Esophagus muscularis mucosa (tissue), 4 donors: ENCODE results near the gene UBTD1. TPM values are rescaled to one million over a fixed set of nuclear protein-coding genes. Genes with fewer than 3 reads are reported as not detected.

Experiments used
- DNase-seq: peaks from one replicate; pipeline ENCODE4 v3.0.0-alpha.2; 2017; ENCODE audit errors: extremely low spot score
- H3K27ac ChIP-seq, 4 donors: fragments of 200-600 bp; sonication (generic); replicated peaks in 1 of 4; 1 replicate in 3 of 4; 2 replicates in 1 of 4; pipeline ENCODE4 v1.5.1; 2016 to 2019; ENCODE audit warnings: mild to moderate bottlenecking in 1 of 4
- H3K27me3 ChIP-seq, 4 donors: fragments of 200-600 bp; sonication (generic); one replicate each; pipeline versions ENCODE4 v1.5.1 to v1.6.0; 2016 to 2019
- H3K36me3 ChIP-seq, 4 donors: fragments of 200-600 bp; sonication (generic); one replicate each; pipeline ENCODE4 v1.5.1; 2016 to 2019
- H3K4me1 ChIP-seq, 4 donors: fragments of 200-600 bp; sonication (generic); one replicate each; pipeline ENCODE4 v1.5.1; 2016 to 2019
- H3K4me3 ChIP-seq, 4 donors: fragments of 200-600 bp; sonication (generic); 1 replicate in 2 of 4; 2 replicates in 2 of 4; pipeline ENCODE4 v1.5.1; 2016 to 2019; ENCODE audit warnings: mild to moderate bottlenecking in 4 of 4, moderate library complexity in 1 of 4
- H3K9me3 ChIP-seq, 4 donors: fragments of 200-600 bp; sonication (generic); 1 replicate in 3 of 4; 2 replicates in 1 of 4; pipeline ENCODE4 v1.5.1; 2016 to 2019
- EP300 ChIP-seq: sonication (generic); formaldehyde crosslinking; IDR thresholded peaks from one replicate; pipeline ENCODE4 v1.6.1; 2017; ENCODE audit warnings: antibody characterized with exemption
- POLR2A ChIP-seq: fragments of 450-650 bp; IDR thresholded peaks from one replicate; pipeline ENCODE4 v1.6.1; 2017; ENCODE audit warnings: antibody characterized with exemption, moderate library complexity, mild to moderate bottlenecking, low read depth
- POLR2AphosphoS5 ChIP-seq, 2 donors: sonication (generic); formaldehyde crosslinking; IDR thresholded peaks; one replicate each; pipeline ENCODE4 v1.6.1; 2017; ENCODE audit warnings: antibody characterized with exemption in 2 of 2
- WGBS: methylation state at CpG from one replicate; pipeline ENCODE4 v1.1.5; 2018; 5-methylcytosine and 5-hydroxymethylcytosine counted together
- intact Hi-C: fragments of 100-400 bp; cut with DNase I; formaldehyde crosslinking; loops from one replicate; pipeline ENCODE4 v1.15.1; 2023
- total RNA-seq, 4 donors: library from RNA; depleted of rRNA; stranded (reverse); fragments of >200 nt; gene quantifications; one replicate each; pipeline versions ENCODE4 v1.1.0 to v1.2.1, GENCODE V29; 2016
- TF ChIP-seq, protein P1 (sequence below), 3 experiments: fragments of 200-600 bp in 2 of 3; fragments of 450-650 bp in 1 of 3; sonication (generic) in 2 of 3; IDR thresholded peaks; one replicate each; pipeline ENCODE4 v1.5.1; 2017 to 2019; ENCODE audit warnings: antibody characterized with exemption in 3 of 3, mild to moderate bottlenecking in 2 of 3, moderate library complexity in 1 of 3

Gene UBTD1
- total RNA-seq, 4 donors from 2014 or later = 4.2 to 18.4 (median 14.1) TPM

DNA sequence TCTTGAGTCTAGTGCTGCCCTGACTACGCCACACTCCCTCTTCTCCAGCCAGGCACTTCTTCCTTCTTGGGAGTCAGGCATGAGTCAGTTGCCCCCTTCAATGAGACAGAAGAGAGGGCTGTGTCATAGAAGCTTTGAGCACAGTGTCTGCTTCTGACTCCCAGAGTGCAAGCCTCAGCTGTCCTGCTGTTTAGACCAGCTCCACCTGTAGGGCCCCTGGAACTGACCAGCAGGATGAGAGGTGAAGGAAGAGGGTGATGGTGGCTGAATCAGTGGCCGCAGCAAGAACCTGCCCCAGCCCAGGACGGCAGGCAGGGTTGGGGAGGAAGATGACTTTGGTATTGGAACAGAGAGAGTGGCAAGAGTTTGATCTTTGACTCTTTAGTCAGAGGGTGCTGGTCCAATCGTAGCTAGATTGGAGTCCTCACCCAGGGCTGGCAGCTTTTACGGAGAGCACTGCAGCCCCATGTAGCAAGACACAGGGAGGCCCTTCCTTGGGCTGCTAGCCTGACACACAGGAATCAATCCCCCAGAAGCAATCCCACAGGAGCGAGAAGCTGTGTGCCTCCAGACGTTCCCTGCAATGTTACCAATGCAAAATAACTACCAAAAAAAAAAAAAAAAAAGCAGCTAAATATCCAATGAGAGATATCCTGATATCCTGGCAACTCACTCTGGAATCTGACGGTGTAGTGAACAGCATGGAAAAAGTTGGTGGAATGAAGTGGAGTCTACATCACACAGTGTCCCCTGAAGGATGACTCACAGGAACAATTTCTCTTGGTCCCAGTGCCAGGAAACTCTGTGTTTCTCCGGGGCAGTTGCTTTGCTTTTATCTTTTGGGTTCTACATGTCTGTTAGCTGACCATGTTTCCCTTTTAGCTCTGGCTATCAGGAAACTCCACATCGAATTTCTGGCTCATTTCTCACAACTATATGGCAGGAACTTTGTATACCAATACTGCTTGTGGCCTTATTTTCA is 97.7 kb downstream of the UBTD1 start:
- 27% methylated on average over 10 of the region's 10 CpGs for WGBS
- Histone ChIP-seq H3K36me3 (no peaks in the 10 kb centered on the region), H3K27me3 (no peaks in the 10 kb centered on the region), H3K4me3 (no peak overlapping the region), H3K9me3 (no peaks in the 10 kb centered on the region), H3K27ac (peak overlapping the region; percentile 86 to 93 (median 93)), H3K4me1 (peaks cover 32 to 57% (median 47%) of the 10 kb centered on the region in 4 donors)
- intact Hi-C loops = no loop called here
- no peak for DNase-seq
- TF ChIP-seq, protein P1, sequence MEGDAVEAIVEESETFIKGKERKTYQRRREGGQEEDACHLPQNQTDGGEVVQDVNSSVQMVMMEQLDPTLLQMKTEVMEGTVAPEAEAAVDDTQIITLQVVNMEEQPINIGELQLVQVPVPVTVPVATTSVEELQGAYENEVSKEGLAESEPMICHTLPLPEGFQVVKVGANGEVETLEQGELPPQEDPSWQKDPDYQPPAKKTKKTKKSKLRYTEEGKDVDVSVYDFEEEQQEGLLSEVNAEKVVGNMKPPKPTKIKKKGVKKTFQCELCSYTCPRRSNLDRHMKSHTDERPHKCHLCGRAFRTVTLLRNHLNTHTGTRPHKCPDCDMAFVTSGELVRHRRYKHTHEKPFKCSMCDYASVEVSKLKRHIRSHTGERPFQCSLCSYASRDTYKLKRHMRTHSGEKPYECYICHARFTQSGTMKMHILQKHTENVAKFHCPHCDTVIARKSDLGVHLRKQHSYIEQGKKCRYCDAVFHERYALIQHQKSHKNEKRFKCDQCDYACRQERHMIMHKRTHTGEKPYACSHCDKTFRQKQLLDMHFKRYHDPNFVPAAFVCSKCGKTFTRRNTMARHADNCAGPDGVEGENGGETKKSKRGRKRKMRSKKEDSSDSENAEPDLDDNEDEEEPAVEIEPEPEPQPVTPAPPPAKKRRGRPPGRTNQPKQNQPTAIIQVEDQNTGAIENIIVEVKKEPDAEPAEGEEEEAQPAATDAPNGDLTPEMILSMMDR (IDR thresholded peaks at IDR 0.05) = no peak
- peak; percentile 84 to 91 for TF ChIP-seq POLR2AphosphoS5 (IDR thresholded peaks at IDR 0.05)
- TF ChIP-seq EP300 = peak; percentile 65
- TF ChIP-seq POLR2A = no peak

DNA sequence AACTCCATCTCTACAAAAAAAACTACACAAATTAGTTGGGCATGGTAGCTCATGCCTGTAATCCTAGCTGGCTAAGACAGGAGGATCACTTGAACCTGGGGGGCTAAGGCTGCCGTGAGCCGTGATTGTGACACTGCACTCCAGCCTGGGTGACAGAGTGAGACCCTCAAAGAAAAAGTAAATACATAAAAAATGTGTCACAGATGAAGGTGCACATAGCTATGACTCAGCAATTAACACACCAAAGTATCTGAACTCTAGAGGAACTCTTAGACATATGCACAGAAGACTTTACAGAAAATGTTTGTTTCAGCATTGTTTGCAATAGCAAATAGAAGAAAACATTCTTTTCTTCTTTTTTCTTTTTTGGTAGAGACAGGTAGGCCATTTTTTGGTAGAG is 99.1 kb downstream of the UBTD1 start:
- Histone ChIP-seq H3K4me1 (peaks cover 32 to 54% (median 46%) of the 10 kb centered on the region in 4 donors), H3K27me3 (no peaks in the 10 kb centered on the region), H3K36me3 (no peaks in the 10 kb centered on the region), H3K4me3 (no peak overlapping the region), H3K27ac (peak overlapping the region; percentile 86 to 93 (median 93)), H3K9me3 (no peaks in the 10 kb centered on the region)
- TF ChIP-seq, protein P1 (IDR thresholded peaks at IDR 0.05) = no peak
- TF ChIP-seq POLR2AphosphoS5 (IDR thresholded peaks at IDR 0.05) = no peak
- no peak for TF ChIP-seq EP300
- TF ChIP-seq POLR2A = no peak
- 96% methylated on average over 2 of the region's 2 CpGs for WGBS
- DNase-seq = no peak
- intact Hi-C loops = no loop called here

DNA sequence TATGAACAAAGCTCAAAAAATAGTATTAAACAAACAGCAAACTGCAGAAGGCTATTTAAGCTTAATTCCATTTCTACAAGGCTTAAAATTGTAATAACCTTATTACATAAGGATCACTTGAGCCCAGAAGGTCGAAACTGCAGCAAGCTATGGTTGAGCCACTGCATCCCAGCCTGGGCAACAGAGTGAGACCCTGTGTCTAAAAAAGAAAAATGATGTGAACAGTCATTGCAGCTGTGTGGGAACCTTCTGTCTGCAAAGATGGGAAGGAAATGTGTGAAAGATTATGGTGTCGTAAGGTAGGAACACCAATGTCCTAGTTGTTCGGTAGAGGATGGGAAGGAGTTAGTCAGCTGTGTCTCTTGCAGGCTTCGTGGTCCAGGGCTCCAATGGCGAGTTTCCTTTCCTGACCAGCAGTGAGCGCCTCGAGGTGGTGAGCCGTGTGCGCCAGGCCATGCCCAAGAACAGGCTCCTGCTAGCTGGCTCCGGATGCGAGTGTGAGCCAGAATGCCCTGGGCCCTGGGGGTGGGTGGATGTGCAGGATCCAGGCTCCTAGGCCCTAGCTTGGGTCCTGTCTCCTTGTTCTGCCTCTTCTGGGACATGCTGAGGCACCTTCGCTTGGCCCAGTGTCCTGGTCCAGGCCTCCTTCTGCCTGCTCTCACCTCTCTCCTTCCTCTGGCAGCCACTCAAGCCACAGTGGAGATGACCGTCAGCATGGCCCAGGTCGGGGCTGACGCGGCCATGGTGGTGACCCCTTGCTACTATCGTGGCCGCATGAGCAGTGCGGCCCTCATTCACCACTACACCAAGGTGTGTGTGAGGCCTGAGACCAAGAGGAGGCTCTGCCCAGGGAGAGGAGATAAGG is 99.9 kb downstream of the UBTD1 start:
- intact Hi-C loops = no loop called here
- Histone ChIP-seq H3K4me1 (peaks cover 30 to 45% (median 37%) of the 10 kb centered on the region in 4 donors), H3K27me3 (no peaks in the 10 kb centered on the region), H3K9me3 (no peaks in the 10 kb centered on the region), H3K27ac (peak overlapping the region in 3 of 4 donors; percentile 93), H3K36me3 (no peaks in the 10 kb centered on the region), H3K4me3 (no peak overlapping the region)
- no peak for DNase-seq
- 82% methylated on average over 19 of the region's 19 CpGs for WGBS
- TF ChIP-seq POLR2A = no peak
- TF ChIP-seq POLR2AphosphoS5 (IDR thresholded peaks at IDR 0.05) = no peak
- TF ChIP-seq, protein P1 (IDR thresholded peaks at IDR 0.05) = no peak
- no peak for TF ChIP-seq EP300

DNA sequence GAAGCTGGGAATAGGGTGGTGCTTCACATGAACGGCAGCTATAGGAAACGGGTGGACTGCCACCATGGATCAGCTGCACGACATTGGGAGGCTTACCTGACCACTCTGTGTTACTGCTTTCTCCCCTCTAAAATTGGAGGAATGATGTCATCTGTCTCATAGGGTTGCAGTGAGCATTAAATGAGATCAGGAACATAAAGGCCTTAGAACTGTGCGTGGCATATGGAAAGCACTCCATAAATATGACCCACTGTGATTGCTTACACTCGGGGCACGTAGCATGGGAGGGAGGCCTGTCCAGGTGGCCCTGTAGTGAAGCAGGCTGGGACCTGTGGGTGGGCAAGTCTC is 100.5 kb downstream of the UBTD1 start:
- H3K27ac ChIP-seq = no peak overlapping the region
- intact Hi-C loops = no loop called here
- DNase-seq = no peak
- no peak overlapping the region for H3K4me3 ChIP-seq
- H3K36me3 ChIP-seq = no peaks in the 10 kb centered on the region
- TF ChIP-seq POLR2AphosphoS5 (IDR thresholded peaks at IDR 0.05) = no peak
- no peak for TF ChIP-seq EP300
- no peak for TF ChIP-seq POLR2A
- TF ChIP-seq, protein P1 (IDR thresholded peaks at IDR 0.05) = no peak
- H3K9me3 ChIP-seq = no peaks in the 10 kb centered on the region
- peaks cover 26 to 39% (median 33%) of the 10 kb centered on the region in 4 donors for H3K4me1 ChIP-seq
- H3K27me3 ChIP-seq = no peaks in the 10 kb centered on the region
- 94% methylated on average over 6 of the region's 6 CpGs for WGBS
